ENCODE results near the gene PTGDR2.

Gene PTGDR2

DNA sequence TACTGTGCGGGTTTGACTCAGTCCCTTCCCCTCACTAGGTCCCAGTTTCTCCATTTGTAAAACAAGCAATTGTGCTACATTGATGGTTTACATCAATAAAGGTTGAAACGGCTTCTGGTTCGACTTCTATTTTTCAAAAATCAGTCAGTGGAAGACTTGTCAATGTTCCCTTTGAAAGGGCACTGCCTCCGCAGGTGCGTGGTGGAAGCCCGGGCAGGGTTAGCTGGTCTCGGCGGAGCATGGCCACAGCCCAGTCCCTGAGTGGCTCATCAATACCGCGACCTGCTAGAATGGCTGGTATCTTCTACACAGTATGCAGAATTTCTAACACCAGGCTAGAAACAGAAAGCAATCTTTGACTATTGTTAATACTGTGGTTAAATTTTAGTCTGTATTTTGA is 54.6 kb downstream of the PTGDR2 start:
- TF ChIP-seq, protein P1, sequence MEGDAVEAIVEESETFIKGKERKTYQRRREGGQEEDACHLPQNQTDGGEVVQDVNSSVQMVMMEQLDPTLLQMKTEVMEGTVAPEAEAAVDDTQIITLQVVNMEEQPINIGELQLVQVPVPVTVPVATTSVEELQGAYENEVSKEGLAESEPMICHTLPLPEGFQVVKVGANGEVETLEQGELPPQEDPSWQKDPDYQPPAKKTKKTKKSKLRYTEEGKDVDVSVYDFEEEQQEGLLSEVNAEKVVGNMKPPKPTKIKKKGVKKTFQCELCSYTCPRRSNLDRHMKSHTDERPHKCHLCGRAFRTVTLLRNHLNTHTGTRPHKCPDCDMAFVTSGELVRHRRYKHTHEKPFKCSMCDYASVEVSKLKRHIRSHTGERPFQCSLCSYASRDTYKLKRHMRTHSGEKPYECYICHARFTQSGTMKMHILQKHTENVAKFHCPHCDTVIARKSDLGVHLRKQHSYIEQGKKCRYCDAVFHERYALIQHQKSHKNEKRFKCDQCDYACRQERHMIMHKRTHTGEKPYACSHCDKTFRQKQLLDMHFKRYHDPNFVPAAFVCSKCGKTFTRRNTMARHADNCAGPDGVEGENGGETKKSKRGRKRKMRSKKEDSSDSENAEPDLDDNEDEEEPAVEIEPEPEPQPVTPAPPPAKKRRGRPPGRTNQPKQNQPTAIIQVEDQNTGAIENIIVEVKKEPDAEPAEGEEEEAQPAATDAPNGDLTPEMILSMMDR (IDR thresholded peaks at IDR 0.05; ENCODE audit: low read depth, low read length, missing control alignments), result no peak
- H3K4me3 ChIP-seq (ENCODE audit: low read depth, low read length), result no peak overlapping the region
- no peak for DNase-seq (ENCODE audit: low read depth)
